GM23338 (cell line): ENCODE results near the gene CDH23. TPM values are rescaled to one million over a fixed set of nuclear protein-coding genes. Genes with fewer than 3 reads are reported as not detected.

ENCODE experiments used
- ATAC-seq: fragments of 200-7000 bp; cut with Tn5 transposase; 3 replicates; pipeline ENCODE4 v1.9.1; 2020
- DNase-seq: peaks from one replicate; pipeline ENCODE4 v3.0.0-alpha.2; 2015; ENCODE audit warnings: low spot score
- H2AFZ ChIP-seq: fragments of 200-600 bp; sonication (generic); 2 replicates; pipeline ENCODE4 v1.8.0; 2016; ENCODE audit warnings: antibody characterized with exemption, mild to moderate bottlenecking, moderate library complexity
- H3F3A ChIP-seq: fragments of 200-600 bp; sonication (generic); replicated peaks from 2 replicates; pipeline ENCODE4 v1.8.0; 2017; ENCODE audit warnings: antibody characterized with exemption, mixed run types, low read depth
- H3K27ac ChIP-seq: fragments of 200-600 bp; sonication (generic); 2 replicates; pipeline ENCODE4 v1.6.1; 2016; ENCODE audit warnings: low read depth
- H3K27me3 ChIP-seq: fragments of 200-600 bp; sonication (generic); 2 replicates; pipeline ENCODE4 v1.8.0; 2016; ENCODE audit warnings: mild to moderate bottlenecking, mixed run types, moderate library complexity; ENCODE audit not compliant: insufficient read depth
- H3K36me3 ChIP-seq: fragments of 200-600 bp; sonication (generic); 2 replicates; pipeline ENCODE4 v1.8.0; 2016; ENCODE audit warnings: mild to moderate bottlenecking; ENCODE audit not compliant: insufficient read depth
- H3K4me1 ChIP-seq: fragments of 200-600 bp; sonication (generic); 2 replicates; pipeline ENCODE4 v1.8.0; 2016; ENCODE audit warnings: mild to moderate bottlenecking, moderate library complexity; ENCODE audit not compliant: insufficient read depth
- H3K4me2 ChIP-seq: fragments of 200-600 bp; sonication (generic); 2 replicates; pipeline ENCODE4 v1.7.1; 2017; ENCODE audit warnings: mixed run types
- H3K4me3 ChIP-seq: fragments of 200-600 bp; sonication (generic); 2 replicates; pipeline ENCODE4 v1.6.1; 2016; ENCODE audit warnings: mixed run types
- H3K79me2 ChIP-seq: fragments of 200-600 bp; sonication (generic); replicated peaks from 2 replicates; pipeline ENCODE4 v1.8.0; 2017; ENCODE audit warnings: mild to moderate bottlenecking; ENCODE audit not compliant: insufficient read depth
- H3K9me2 ChIP-seq: fragments of 200-600 bp; sonication (generic); 2 replicates; pipeline ENCODE4 v1.8.0; 2017; ENCODE audit not compliant: insufficient read depth
- H4K20me1 ChIP-seq: fragments of 200-600 bp; sonication (generic); replicated peaks from 2 replicates; pipeline ENCODE4 v1.8.0; 2017; ENCODE audit warnings: mild to moderate bottlenecking; ENCODE audit not compliant: insufficient read depth
- H3K27ac Mint-ChIP-seq: 2 replicates; pipeline ENCODE4 v1.8.0; 2020; ENCODE audit warnings: inconsistent platforms, mild to moderate bottlenecking, moderate library complexity, mixed read lengths
- H3K27me3 Mint-ChIP-seq: 3 replicates; pipeline ENCODE4 v1.8.0; 2022; ENCODE audit warnings: low read depth, mild to moderate bottlenecking, moderate library complexity, mixed read lengths, inconsistent platforms; ENCODE audit not compliant: insufficient read depth, poor library complexity
- H3K36me3 Mint-ChIP-seq: 3 replicates; pipeline ENCODE4 v1.8.0; 2021; ENCODE audit warnings: low read depth, mild to moderate bottlenecking, inconsistent platforms, moderate library complexity, mixed read lengths
- H3K4me1 Mint-ChIP-seq: 3 replicates; pipeline ENCODE4 v1.8.0; 2020; ENCODE audit warnings: mild to moderate bottlenecking, inconsistent platforms, mixed read lengths
- H3K4me3 Mint-ChIP-seq: 3 replicates; pipeline ENCODE4 v1.8.0; 2021; ENCODE audit warnings: moderate library complexity, mild to moderate bottlenecking, inconsistent platforms, mixed read lengths
- H3K9me3 Mint-ChIP-seq: 3 replicates; pipeline ENCODE4 v1.8.0; 2020; ENCODE audit warnings: moderate library complexity, mild to moderate bottlenecking, inconsistent platforms, mixed read lengths
- CREB1 ChIP-seq: fragments of 250-450 bp; sonication (Bioruptor Pico); IDR thresholded peaks from 2 replicates; pipeline ENCODE4 v1.5.0; 2020; ENCODE audit warnings: low read depth, mild to moderate bottlenecking, moderate library complexity
- EZH2 ChIP-seq: fragments of 200-600 bp; sonication (generic); IDR thresholded peaks from one replicate; pipeline ENCODE4 v1.8.0; 2017; ENCODE audit warnings: antibody characterized with exemption, mild to moderate bottlenecking, low read depth; ENCODE audit not compliant: unreplicated experiment
- NANOG ChIP-seq: IDR thresholded peaks from 2 replicates; pipeline ENCODE4 v1.6.1; 2016; ENCODE audit warnings: antibody characterized with exemption, borderline replicate concordance
- POLR2AphosphoS5 ChIP-seq: IDR thresholded peaks from 2 replicates; pipeline ENCODE4 v1.6.1; 2016; ENCODE audit warnings: antibody characterized with exemption, low read depth
- REST ChIP-seq: IDR thresholded peaks from one replicate; pipeline ENCODE4 v1.6.1; 2018; ENCODE audit warnings: antibody characterized with exemption; ENCODE audit not compliant: unreplicated experiment
- ZNF114 ChIP-seq: fragments of 250-450 bp; sonication (Bioruptor Pico); IDR thresholded peaks from 2 replicates; pipeline ENCODE4 v1.5.0; 2020; ENCODE audit warnings: mild to moderate bottlenecking, moderate library complexity
- ZNF331 ChIP-seq: fragments of 250-450 bp; sonication (Bioruptor Pico); IDR thresholded peaks from 2 replicates; pipeline ENCODE4 v1.5.0; 2020; ENCODE audit warnings: low read depth, mild to moderate bottlenecking, moderate library complexity
- polyA plus RNA-seq: library from polyadenylated mRNA; unstranded; fragments of >200 nt; fragmentation: Nextera tagmentation; extraction: Ambion mirVana; gene quantifications from 2 replicates; pipeline ENCODE4 v1.2.1, GENCODE V29; 2016
- total RNA-seq: library from RNA; depleted of rRNA; stranded (reverse); fragments of >200 nt; shearing (Covaris generic); gene quantifications from 2 replicates; pipeline ENCODE4 v1.2.3, GENCODE V29; 2014

CDH23 gene
- total and polyA plus RNA-seq, 2 experiments from 2014 or later: 0.95 to 4.3 TPM

DNA sequence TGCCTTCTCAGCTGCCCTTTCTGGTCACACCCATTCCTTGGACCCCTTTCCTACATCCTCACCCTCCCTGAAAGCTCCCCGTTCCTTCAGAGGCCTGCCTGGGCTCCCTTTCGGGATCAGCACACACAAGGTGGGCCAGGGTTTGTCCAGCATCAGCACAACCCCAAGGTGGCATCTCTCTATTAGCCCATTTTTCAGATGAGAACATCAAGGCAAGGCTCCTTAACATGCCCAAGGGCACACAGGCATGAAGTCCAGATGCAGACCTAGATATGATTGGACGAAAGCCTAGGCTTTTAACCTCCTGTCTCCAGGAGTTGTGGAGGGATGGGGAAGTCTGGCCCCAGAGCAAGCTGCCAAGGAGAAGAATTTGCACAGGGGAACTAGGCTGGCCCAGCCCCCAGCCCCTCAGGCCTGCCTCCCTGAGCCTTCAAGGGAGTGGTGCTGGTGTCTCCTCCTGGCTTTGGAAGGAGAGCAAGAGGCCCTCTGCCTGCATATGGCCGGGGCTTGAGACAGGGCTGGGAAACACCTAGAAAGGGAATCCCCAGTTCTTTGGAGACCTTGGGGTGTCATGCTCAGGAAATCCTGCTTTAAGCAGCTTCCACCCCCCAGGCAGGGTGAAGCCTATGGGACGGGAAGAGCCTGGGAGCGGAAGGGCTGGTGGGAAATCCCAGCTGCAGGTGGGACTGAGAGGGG lies 385.6 kb downstream of the CDH23 start:
- Mint-ChIP-seq H3K4me1 (peaks cover 21% of the 10 kb centered on the region), H3K4me3 (no peak overlapping the region), H3K27ac (no peak overlapping the region), H3K9me3 (0 out of 3 replicates have a peak, but pooled peaks cover 2% of the 10 kb centered on the region), H3K36me3 (no peaks in the 10 kb centered on the region), H3K27me3 (peaks cover 19% of the 10 kb centered on the region)
- no peaks in the 10 kb centered on the region for H3K79me2 ChIP-seq
- H3F3A ChIP-seq: no peaks in the 10 kb centered on the region
- H3K4me3 ChIP-seq: no peak overlapping the region
- H3K9me2 ChIP-seq: no peaks in the 10 kb centered on the region
- peak overlapping the region; percentile 20; the same call in 1 of the 2 replicates for H3K4me2 ChIP-seq
- DNase-seq (no peak), ATAC-seq (peak; percentile 19; the same call in 2 of the 3 replicates)
- no peaks in the 10 kb centered on the region for H3K27me3 ChIP-seq
- no peak overlapping the region for H3K27ac ChIP-seq
- no peaks in the 10 kb centered on the region for H3K36me3 ChIP-seq
- TF ChIP-seq ZNF114 (CRISPR knock-in tag) (no peak), EZH2 (no peak), ZNF331 (CRISPR knock-in tag) (no peak), CREB1 (CRISPR knock-in tag) (no peak), POLR2AphosphoS5 (no peak), NANOG (no peak), REST (no peak)
- H4K20me1 ChIP-seq: no peaks in the 10 kb centered on the region
- peak overlapping the region; percentile 85; the same call in 1 of the 2 replicates for H2AFZ ChIP-seq
- peaks cover 8% of the 10 kb centered on the region for H3K4me1 ChIP-seq

DNA sequence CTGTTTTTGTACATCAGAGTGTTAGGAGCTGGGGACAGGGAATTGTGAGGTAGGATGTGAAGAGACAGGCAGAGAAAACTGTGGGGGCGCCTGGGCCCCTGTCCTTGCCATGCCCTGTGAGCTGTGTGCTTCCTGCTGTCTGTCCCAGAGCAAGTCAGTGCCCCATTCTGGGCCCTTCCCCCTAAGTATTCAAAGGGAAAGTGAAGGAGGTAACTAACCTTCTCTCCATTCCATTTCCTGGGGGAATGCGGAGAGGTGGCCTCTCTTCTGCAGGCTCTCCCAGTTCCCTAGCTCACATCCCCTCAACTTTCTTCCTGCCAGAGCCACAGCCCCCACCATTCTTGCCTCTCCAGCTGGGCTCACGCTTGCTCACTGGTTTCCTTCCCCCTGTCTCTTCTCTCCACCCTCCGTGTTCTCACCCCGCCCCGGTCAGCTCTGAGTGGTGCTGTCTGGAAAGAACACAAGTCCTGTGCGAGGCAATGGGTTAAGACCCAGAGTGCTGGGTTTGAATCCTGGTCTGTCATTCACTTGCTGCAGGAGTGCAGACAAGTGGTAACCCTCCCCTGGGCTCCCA lies 386.3 kb downstream of the CDH23 start:
- Histone ChIP-seq H3K4me3 (no peak overlapping the region), H3K27ac (no peak overlapping the region), H3K79me2 (no peaks in the 10 kb centered on the region), H3K4me2 (peak overlapping the region; percentile 20; the same call in 1 of the 2 replicates), H3K36me3 (no peaks in the 10 kb centered on the region), H3K9me2 (no peaks in the 10 kb centered on the region), H3K4me1 (peaks cover 8% of the 10 kb centered on the region), H2AFZ (peak overlapping the region; percentile 85), H4K20me1 (no peaks in the 10 kb centered on the region), H3K27me3 (no peaks in the 10 kb centered on the region), H3F3A (no peaks in the 10 kb centered on the region)
- Mint-ChIP-seq H3K4me3 (no peak overlapping the region), H3K27ac (no peak overlapping the region), H3K9me3 (no peaks in the 10 kb centered on the region), H3K27me3 (peaks cover 19% of the 10 kb centered on the region), H3K4me1 (peaks cover 21% of the 10 kb centered on the region), H3K36me3 (no peaks in the 10 kb centered on the region)
- peak; percentile 35 for DNase-seq
- ATAC-seq: peak; percentile 67
- TF ChIP-seq REST (no peak), EZH2 (no peak)
